ENCODE results near the gene CRLF2.

- no peak for TF ChIP-seq CTCF (IDR thresholded peaks at IDR 0.05; ENCODE audit: insufficient read depth, low read length, poor library complexity, severe bottlenecking)
- no peak for TF ChIP-seq EZH2phosphoT487 (conservative IDR thresholded peaks at IDR 0.05; ENCODE audit: low read length)
These were observed 8.9 kb upstream of the CRLF2 start for GRCh38 chrX:1221296-1221845.

Data from SU-DHL-6 (cell line).